HL-60 (cell line): ENCODE measurements around the gene CPSF3.

Experiments
- GABPA ChIP-seq: IDR thresholded peaks from 2 replicates; pipeline ENCODE4 v1.6.1; 2012; ENCODE audit warnings: low read depth
- SPI1 ChIP-seq: IDR thresholded peaks from 2 replicates; pipeline ENCODE4 v1.6.1; 2012; ENCODE audit warnings: low read depth, mild to moderate bottlenecking, borderline replicate concordance
- TF ChIP-seq, protein P1 (sequence below): IDR thresholded peaks from one replicate; pipeline ENCODE4 v1.5.1; 2011; ENCODE audit warnings: low read length, control low read depth, inconsistent platforms; ENCODE audit not compliant: insufficient read depth

DNA sequence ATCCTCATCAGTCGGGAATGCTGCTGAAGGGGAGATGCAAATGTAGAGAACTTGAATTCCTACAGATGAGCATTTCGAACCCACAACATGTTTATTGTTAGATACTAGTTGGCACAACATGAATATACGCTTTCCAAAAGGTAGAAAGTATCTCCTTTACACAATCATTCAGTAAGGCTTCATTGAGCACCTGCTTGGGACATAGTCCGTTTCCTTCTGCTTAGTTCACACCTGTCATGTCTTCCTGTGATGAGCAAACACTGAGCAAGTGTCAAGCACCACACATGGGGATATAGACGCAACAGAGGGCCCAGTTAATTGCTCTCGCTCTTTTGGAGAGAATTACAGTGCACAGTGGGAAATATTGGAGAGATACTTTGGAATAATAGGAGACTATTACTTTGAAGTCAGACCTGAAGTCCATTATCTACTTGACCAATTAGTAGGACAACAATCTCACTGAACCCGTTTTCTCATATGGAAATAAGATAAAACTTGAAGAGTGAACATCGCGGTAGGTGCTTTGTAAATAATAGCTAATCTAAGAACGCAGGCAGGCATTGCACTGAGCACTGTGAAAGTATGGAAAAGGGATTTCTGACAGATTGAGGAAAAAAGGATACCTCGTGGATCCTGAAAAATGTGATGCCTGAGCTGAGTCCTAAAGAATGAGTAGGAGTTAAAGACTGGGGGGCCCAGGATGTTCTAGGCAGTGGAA is 1.2 kb downstream of the CPSF3 start:
- TF ChIP-seq, protein P1, sequence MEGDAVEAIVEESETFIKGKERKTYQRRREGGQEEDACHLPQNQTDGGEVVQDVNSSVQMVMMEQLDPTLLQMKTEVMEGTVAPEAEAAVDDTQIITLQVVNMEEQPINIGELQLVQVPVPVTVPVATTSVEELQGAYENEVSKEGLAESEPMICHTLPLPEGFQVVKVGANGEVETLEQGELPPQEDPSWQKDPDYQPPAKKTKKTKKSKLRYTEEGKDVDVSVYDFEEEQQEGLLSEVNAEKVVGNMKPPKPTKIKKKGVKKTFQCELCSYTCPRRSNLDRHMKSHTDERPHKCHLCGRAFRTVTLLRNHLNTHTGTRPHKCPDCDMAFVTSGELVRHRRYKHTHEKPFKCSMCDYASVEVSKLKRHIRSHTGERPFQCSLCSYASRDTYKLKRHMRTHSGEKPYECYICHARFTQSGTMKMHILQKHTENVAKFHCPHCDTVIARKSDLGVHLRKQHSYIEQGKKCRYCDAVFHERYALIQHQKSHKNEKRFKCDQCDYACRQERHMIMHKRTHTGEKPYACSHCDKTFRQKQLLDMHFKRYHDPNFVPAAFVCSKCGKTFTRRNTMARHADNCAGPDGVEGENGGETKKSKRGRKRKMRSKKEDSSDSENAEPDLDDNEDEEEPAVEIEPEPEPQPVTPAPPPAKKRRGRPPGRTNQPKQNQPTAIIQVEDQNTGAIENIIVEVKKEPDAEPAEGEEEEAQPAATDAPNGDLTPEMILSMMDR = no peak
- TF ChIP-seq GABPA = no peak
- no peak for TF ChIP-seq SPI1
